SK-N-SH (cell line): ENCODE results near the gene KRTAP12-1. TPM values are rescaled to one million over a fixed set of nuclear protein-coding genes. Genes with fewer than 3 reads are reported as not detected.

Source experiments
- CTCF ChIA-PET: fragments of 300-600, 350-600 bp; formaldehyde crosslinking; extraction: SDS; loops from one replicate; lab custom pipeline; 2021; lab: Yijun Ruan, JAX
- POLR2A ChIA-PET: fragments of 350-600 bp; sonication (Branson Sonifier 250); formaldehyde crosslinking; extraction: SDS; loops from one replicate; lab custom pipeline; 2020; ENCODE audit warnings: antibody characterized with exemption, inconsistent platforms; lab: Yijun Ruan, JAX
- DNase-seq: peaks from one replicate; pipeline ENCODE4 v3.0.0; 2012
- H2AFZ ChIP-seq: fragments of 200-600 bp; sonication (generic); 2 replicates; pipeline ENCODE4 v1.8.1; 2016; ENCODE audit warnings: antibody characterized with exemption, mild to moderate bottlenecking, low read depth
- H3F3A ChIP-seq: fragments of 200-600 bp; sonication (generic); replicated peaks from 2 replicates; pipeline ENCODE3; 2016; ENCODE audit warnings: antibody characterized with exemption, mild to moderate bottlenecking; ENCODE audit not compliant: insufficient read depth
- H3K27ac ChIP-seq, 2 experiments: fragments of 200-500 bp in 1 of 2; fragments of 200-600 bp in 1 of 2; sonication (Bioruptor generic) in 1 of 2; sonication (generic), shearing (Covaris generic) in 1 of 2; 2 replicates each; pipeline versions ENCODE4 v1.5.1 to v1.6.1; 2014 to 2016; ENCODE audit warnings: low read depth in 2 of 2, inconsistent platforms in 1 of 2, low read length in 1 of 2, mild to moderate bottlenecking in 1 of 2, mixed read lengths in 1 of 2
- H3K27me3 ChIP-seq: fragments of 200-600 bp; sonication (generic), shearing (Covaris generic); 2 replicates; pipeline ENCODE4 v1.6.1; 2016; ENCODE audit warnings: mixed run types; ENCODE audit not compliant: insufficient read depth
- H3K36me3 ChIP-seq, 2 experiments: fragments of 200-500 bp in 1 of 2; fragments of 200-600 bp in 1 of 2; sonication (Bioruptor generic) in 1 of 2; sonication (generic) in 1 of 2; replicated peaks in 1 of 2; 2 replicates each; pipeline versions ENCODE3 to v1.5.1; 2014 to 2016; ENCODE audit warnings: low read length in 1 of 2, mild to moderate bottlenecking in 1 of 2; ENCODE audit not compliant: insufficient read depth in 2 of 2, control insufficient read depth in 1 of 2
- H3K4me1 ChIP-seq, 2 experiments: fragments of 200-500 bp in 1 of 2; fragments of 200-600 bp in 1 of 2; sonication (Bioruptor generic) in 1 of 2; sonication (generic), shearing (Covaris generic) in 1 of 2; 2 replicates each; pipeline versions ENCODE4 v1.5.1 to v1.6.1; 2014 to 2016; ENCODE audit warnings: low read depth in 1 of 2, low read length in 1 of 2, mixed run types in 1 of 2; ENCODE audit not compliant: insufficient read depth in 2 of 2, control insufficient read depth in 1 of 2
- H3K4me2 ChIP-seq: fragments of 200-600 bp; sonication (generic), shearing (Covaris generic); 2 replicates; pipeline ENCODE4 v1.6.1; 2017; ENCODE audit warnings: mixed run types
- H3K4me3 ChIP-seq, 2 experiments: fragments of 200-500 bp in 1 of 2; fragments of 200-600 bp in 1 of 2; sonication (Bioruptor generic) in 1 of 2; sonication (generic), shearing (Covaris generic) in 1 of 2; 2 replicates each; pipeline versions ENCODE4 v1.5.1 to v1.8.1; 2014 to 2016; ENCODE audit warnings: low read depth in 2 of 2, inconsistent platforms in 1 of 2, low read length in 1 of 2, mild to moderate bottlenecking in 1 of 2, mixed read lengths in 1 of 2, moderate library complexity in 1 of 2
- H3K79me2 ChIP-seq: fragments of 200-600 bp; sonication (generic); 2 replicates; pipeline ENCODE4 v1.8.1; 2017; ENCODE audit warnings: mild to moderate bottlenecking; ENCODE audit not compliant: insufficient read depth
- H3K9ac ChIP-seq: fragments of 200-600 bp; sonication (generic); 2 replicates; pipeline ENCODE4 v1.6.1; 2017; ENCODE audit warnings: mixed run types
- H3K9me2 ChIP-seq: fragments of 200-600 bp; sonication (generic); 2 replicates; pipeline ENCODE4 v1.6.1; 2017; ENCODE audit warnings: mixed run types
- H3K9me3 ChIP-seq: fragments of 200-600 bp; sonication (generic); 2 replicates; pipeline ENCODE4 v1.6.1; 2017; ENCODE audit warnings: mixed run types, mild to moderate bottlenecking, moderate library complexity
- H4K20me1 ChIP-seq: fragments of 200-600 bp; sonication (generic); 2 replicates; pipeline ENCODE4 v1.6.1; 2017; ENCODE audit warnings: mild to moderate bottlenecking, mixed run types; ENCODE audit not compliant: insufficient read depth
- ELF1 ChIP-seq: IDR thresholded peaks from 2 replicates; pipeline ENCODE4 v1.4.0; 2012
- EP300 ChIP-seq, 2 experiments: IDR thresholded peaks; 2 replicates each; pipeline versions ENCODE4 v1.4.0 to v1.6.1; 2012; ENCODE audit warnings: borderline replicate concordance in 1 of 2, low read depth in 1 of 2, low read length in 1 of 2
- EZH2phosphoT487 ChIP-seq: fragments of 200-600 bp; sonication (generic); IDR thresholded peaks from 2 replicates; pipeline ENCODE4 v1.6.1; 2017; ENCODE audit warnings: low read depth, mixed run types, mild to moderate bottlenecking, antibody characterized with exemption, moderate library complexity, borderline replicate concordance
- FOSL2 ChIP-seq: IDR thresholded peaks from 2 replicates; pipeline ENCODE4 v1.4.0; 2012; ENCODE audit warnings: low read depth, mild to moderate bottlenecking, moderate library complexity, borderline replicate concordance
- GABPA ChIP-seq: IDR thresholded peaks from 2 replicates; pipeline ENCODE4 v1.4.0; 2012; ENCODE audit warnings: low read depth, mild to moderate bottlenecking
- JUND ChIP-seq: IDR thresholded peaks from 2 replicates; pipeline ENCODE4 v1.4.0; 2012
- POLR2AphosphoS5 ChIP-seq: IDR thresholded peaks from 2 replicates; pipeline ENCODE4 v1.6.1; 2012; ENCODE audit warnings: low read depth, low read length
- SIN3A ChIP-seq: IDR thresholded peaks from 2 replicates; pipeline ENCODE4 v1.6.1; 2012; ENCODE audit warnings: low read depth, mild to moderate bottlenecking, low read length, moderate library complexity, borderline replicate concordance
- SMC3 ChIP-seq: IDR thresholded peaks from 2 replicates; pipeline ENCODE4 v1.6.1; 2012; ENCODE audit warnings: low read depth, low read length, improper control_type of control experiment
- WGBS: methylation state at CpG from one replicate; pipeline ENCODE4 v1.1.6; 2017; ENCODE audit warnings: low lambda C conversion rate; 5-methylcytosine and 5-hydroxymethylcytosine counted together
- polyA plus RNA-seq, 3 experiments: library from polyadenylated mRNA; depleted of rRNA; stranded (reverse); fragments of >200 nt; gene quantifications; 2 replicates each; pipeline ENCODE4 v1.2.3, GENCODE V29; 2012
- TF ChIP-seq, protein P1 (sequence below): IDR thresholded peaks from 2 replicates; pipeline ENCODE4; 2012
- TF ChIP-seq, protein P2 (sequence below): IDR thresholded peaks from 2 replicates; pipeline ENCODE4 v1.4.0; 2012; ENCODE audit warnings: low read depth

KRTAP12-1 gene
- polyA plus RNA-seq, 1 of the 3 experiments (the other 2 are of a cell fraction): not detected

DNA sequence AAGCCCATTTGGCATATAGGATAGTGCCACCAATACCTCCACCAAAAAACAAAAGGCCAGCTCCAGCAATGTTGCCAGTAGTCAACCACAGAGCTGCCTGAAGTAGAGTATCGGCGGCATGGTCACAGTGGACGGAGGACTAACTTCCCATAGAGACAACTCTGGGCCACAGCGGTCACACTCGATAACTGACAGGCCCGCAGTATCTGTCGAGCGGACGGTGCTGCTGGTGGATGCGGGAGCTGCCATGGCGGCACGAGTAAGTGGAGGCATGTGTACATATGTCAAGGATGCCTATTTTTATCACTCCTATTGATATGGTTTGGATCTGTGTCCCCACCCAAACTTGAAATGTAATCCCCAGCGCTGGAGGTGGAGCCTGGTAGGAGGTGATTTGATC lies 4.1 kb downstream of the KRTAP12-1 start:
- no peak for DNase-seq
- Histone ChIP-seq H3K36me3 (no peaks in the 10 kb centered on the region), H2AFZ (no peak overlapping the region), H3F3A (no peaks in the 10 kb centered on the region), H3K9me3 (no peaks in the 10 kb centered on the region), H3K27ac (no peak overlapping the region), H4K20me1 (no peaks in the 10 kb centered on the region), H3K4me1 (no peaks in the 10 kb centered on the region), H3K9ac (no peak overlapping the region), H3K4me2 (no peak overlapping the region), H3K27me3 (peaks cover 48% of the 10 kb centered on the region), H3K4me3 (no peak overlapping the region), H3K79me2 (no peaks in the 10 kb centered on the region), H3K9me2 (no peaks in the 10 kb centered on the region)
- TF ChIP-seq POLR2AphosphoS5: no peak
- ChIA-PET CTCF (no interaction called here), POLR2A (no interaction called here)
- 51% methylated on average over 11 of the region's 13 CpGs for WGBS

DNA sequence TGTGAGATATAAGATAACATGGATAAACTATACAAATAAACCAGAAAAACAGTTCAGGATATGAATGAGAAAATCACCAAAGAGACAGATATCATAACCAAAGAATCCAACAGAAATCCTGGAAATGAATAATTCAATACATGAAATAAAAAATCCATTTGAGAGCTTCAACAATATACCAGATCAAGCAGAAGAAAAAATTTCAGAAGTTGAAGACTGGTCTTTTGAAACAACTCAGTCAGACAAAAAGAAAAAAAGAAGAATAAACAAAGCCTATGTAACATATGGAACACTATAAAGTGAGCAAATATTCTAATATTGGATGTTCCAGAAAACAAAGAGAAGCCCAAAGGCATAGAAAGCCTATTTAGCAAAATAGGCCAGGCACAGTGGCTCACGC lies 10.1 kb downstream of the KRTAP12-1 start:
- ChIA-PET CTCF (no interaction called here), POLR2A (no interaction called here)
- Histone ChIP-seq H2AFZ (no peak overlapping the region), H3F3A (no peaks in the 10 kb centered on the region), H3K9me2 (no peaks in the 10 kb centered on the region), H3K4me2 (no peak overlapping the region), H3K4me3 (no peak overlapping the region), H3K9me3 (0 out of 2 replicates have a peak, but pooled peaks cover 7% of the 10 kb centered on the region), H3K4me1 (no peaks in the 10 kb centered on the region), H3K27me3 (peaks cover 21% of the 10 kb centered on the region; the same call in 1 of the 2 replicates), H3K36me3 (no peaks in the 10 kb centered on the region), H4K20me1 (no peaks in the 10 kb centered on the region), H3K79me2 (no peaks in the 10 kb centered on the region), H3K27ac (no peak overlapping the region), H3K9ac (no peak overlapping the region)
- TF ChIP-seq ELF1 (no peak), JUND (no peak), EZH2phosphoT487 (no peak), SIN3A (no peak), SMC3 (no peak)
- TF ChIP-seq, protein P1, sequence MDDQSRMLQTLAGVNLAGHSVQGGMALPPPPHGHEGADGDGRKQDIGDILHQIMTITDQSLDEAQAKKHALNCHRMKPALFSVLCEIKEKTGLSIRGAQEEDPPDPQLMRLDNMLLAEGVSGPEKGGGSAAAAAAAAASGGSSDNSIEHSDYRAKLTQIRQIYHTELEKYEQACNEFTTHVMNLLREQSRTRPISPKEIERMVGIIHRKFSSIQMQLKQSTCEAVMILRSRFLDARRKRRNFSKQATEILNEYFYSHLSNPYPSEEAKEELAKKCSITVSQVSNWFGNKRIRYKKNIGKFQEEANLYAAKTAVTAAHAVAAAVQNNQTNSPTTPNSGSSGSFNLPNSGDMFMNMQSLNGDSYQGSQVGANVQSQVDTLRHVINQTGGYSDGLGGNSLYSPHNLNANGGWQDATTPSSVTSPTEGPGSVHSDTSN: no peak
- 53% methylated on average over 1 of the region's 1 CpG for WGBS
- no peak for DNase-seq

DNA sequence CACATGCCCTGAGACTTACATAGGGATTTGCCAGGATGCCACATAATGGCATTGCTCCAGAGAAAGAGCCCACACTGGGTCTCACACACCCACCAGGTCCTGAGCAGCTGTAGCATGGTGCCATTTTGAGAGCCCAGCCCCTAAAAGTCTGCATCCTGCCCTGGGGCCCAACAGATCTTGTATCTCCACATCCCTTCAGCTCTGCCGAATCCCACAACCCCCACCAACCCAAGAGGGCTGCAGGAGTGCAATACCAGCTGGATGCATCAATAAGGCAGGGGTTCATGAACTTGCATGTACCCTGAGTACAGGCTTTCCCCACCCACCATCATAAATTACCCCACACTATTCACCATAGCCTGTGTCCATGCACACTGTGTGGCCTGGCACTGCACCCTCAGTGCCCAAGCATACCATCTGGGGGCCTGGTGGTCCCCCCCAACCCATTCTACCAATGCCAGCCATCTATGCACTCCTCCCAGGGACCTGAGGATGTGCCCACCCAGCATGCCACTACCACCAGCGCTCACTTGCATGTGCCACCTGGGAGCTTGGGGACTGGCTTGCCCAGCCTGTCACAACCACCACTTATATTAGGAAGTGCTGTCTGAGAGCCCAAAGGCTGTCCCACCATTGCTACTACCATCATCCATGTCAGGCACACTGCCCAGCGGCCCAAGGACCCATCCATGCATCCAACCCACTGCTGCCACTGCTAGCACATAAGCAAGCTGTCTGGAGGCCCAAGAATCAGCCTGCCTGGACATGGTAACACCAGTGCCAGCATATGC lies 11.1 kb downstream of the KRTAP12-1 start:
- Histone ChIP-seq H3K9ac (no peak overlapping the region), H3K9me3 (0 out of 2 replicates have a peak, but pooled peaks cover 7% of the 10 kb centered on the region), H3K27ac (no peak overlapping the region), H4K20me1 (no peaks in the 10 kb centered on the region), H3K27me3 (0 out of 2 replicates have a peak, but pooled peaks cover 10% of the 10 kb centered on the region), H3K4me3 (no peak overlapping the region), H3K36me3 (no peaks in the 10 kb centered on the region), H3K4me1 (peaks cover 0 to 3% of the 10 kb centered on the region in 2 experiments; a peak in 1 of 4 replicates), H3K79me2 (no peaks in the 10 kb centered on the region), H3K9me2 (no peaks in the 10 kb centered on the region), H3F3A (no peaks in the 10 kb centered on the region), H3K4me2 (no peak overlapping the region), H2AFZ (no peak overlapping the region)
- POLR2A ChIA-PET: no interaction called here
- CTCF ChIA-PET: no interaction called here
- DNase-seq: no peak
- no peak for TF ChIP-seq EP300 (IDR thresholded peaks at IDR 0.05; ENCODE audit: borderline replicate concordance in 1 of 2, low read depth in 1 of 2, low read length in 1 of 2)
- TF ChIP-seq, protein P2, sequence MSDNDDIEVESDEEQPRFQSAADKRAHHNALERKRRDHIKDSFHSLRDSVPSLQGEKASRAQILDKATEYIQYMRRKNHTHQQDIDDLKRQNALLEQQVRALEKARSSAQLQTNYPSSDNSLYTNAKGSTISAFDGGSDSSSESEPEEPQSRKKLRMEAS: no peak
- no peak for TF ChIP-seq FOSL2
- TF ChIP-seq GABPA: no peak
- 3% methylated on average over 3 of the region's 3 CpGs for WGBS
